GM18499 (cell line): ENCODE results near the gene HSH2D.

ENCODE experiments used
- ATAC-seq: cut with Tn5 transposase; IDR thresholded peaks from one replicate; pipeline ENCODE4 v1.9.1; 2021; ENCODE audit warnings: moderate number of reproducible peaks; ENCODE audit not compliant: insufficient read depth, unreplicated experiment

HSH2D gene

DNA sequence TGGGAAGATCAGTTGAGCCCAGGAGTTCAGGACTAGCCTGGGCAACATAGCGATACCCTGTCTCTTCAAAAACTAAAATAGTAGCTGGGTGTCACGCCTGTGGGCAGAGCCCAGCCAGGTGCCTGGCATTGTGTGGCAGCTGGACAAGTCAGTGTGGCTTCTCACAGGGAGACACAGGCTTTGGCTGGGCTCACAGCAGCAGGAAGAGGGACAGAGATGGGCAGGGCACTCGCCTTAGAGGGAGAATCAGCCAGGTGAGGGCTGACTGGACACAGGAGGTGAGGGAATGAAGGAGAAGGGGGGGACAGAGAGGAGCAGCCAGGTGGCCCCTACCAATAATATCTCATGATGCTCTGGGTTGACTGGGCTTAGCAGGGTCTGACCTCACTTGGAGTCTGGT lies 45.0 kb downstream of the HSH2D start:
- no peak for ATAC-seq

DNA sequence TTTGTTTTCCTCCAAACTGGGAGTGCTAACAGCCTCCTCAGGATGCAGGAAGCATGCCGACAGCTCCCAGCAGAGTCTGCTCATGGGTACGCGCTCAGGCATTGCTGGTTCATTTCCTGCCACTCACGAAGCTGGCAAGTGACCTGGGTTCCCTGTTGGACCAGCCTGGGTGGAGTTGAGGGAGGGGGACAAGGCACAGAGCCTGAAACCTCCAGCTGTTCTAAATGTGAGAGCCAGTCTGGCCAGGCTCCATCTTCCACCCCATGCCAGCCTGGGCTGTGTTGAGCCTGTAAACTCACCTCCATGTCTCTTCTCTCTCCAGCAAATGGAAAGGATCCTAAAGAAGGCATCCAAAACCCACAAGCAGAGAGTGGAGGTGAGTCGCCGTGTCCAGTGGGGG lies 46.7 kb downstream of the HSH2D start:
- ATAC-seq, result no peak

DNA sequence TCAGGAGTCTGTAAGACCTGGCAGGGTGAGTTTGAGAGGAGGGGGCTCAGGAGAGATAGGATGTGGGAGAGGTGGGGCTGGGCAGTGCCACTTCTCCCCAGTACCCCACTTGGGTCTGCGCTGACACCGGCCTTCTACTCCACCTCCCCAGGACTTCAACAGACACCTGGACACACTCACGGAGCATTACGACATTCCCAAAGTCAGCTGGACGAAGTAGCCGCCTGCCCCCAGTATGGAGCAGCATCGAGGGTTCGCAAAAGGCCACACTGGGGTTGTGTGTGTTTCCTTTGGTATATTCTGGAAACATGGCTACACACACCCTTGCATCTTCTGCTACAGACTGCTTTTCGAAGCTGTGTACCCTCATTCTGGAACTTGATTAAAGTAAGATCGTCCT lies 47.3 kb downstream of the HSH2D start:
- ATAC-seq, result no peak

DNA sequence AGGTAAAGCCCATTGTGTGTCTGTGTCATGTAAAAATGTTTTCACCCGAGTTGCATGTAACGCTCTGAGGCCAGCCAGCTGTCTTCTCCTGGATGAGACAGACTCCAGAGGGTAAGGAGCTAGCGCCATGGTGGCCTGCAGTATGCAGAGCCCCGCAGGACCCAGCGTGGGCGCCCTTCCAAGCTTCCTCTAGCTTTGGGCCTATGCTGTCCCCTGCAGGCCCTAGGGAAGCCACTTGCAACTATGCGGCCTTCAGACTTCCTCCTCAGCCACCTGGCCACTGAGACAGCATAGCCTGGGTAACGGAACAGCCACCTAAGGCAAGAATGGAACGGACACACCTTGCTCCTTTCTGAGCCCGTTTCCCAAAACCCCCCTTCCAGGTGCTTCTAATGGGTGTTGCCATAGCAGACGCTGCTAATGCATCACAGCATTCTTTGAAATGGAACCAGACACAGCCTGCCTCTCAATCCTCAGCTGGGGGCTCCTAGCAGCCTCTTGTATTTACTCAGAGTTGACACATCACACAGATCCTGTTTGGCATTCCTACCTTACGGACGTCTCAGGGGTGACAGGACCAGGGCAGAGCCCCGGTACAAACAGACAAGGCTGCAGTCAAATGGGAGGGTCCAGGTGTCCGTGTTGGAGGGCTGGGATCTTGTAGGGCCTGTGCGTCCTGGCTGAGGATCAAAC lies 47.9 kb downstream of the HSH2D start:
- ATAC-seq, result no peak

DNA sequence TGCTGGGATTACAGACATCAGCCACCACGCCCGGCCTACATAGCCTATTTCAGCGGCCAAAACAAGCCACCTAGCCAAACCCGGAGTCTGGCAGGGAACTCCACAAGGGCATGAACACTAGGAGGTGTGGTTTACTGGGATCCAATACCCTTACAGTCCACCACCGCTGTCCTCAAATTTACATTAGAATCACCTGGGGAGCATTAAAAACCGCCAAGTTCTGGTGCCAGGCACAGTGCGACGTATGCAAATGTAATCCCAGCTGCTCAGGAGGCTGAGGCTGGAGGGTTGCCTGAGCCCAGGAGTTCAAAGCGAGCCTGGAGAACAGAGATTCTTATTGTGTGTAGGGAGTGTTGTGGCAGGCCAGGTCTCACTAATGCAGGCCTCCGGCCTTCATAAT lies 50.0 kb downstream of the HSH2D start:
- no peak for ATAC-seq

- peak; percentile 7 for ATAC-seq
Observed at GRCh38 chr19:16197188-16197621, 53.7 kb downstream of the HSH2D start.

GRCh38 chr19:16197622-16198369 lies 54.3 kb downstream of the HSH2D start, which contains the start of gene AP1M1:
Gene AP1M1, plus strand, starts transcription at chr19:16197911. Its CDS starts 116 bp downstream, at chr19:16198027.
- peak; percentile 84 for ATAC-seq

DNA sequence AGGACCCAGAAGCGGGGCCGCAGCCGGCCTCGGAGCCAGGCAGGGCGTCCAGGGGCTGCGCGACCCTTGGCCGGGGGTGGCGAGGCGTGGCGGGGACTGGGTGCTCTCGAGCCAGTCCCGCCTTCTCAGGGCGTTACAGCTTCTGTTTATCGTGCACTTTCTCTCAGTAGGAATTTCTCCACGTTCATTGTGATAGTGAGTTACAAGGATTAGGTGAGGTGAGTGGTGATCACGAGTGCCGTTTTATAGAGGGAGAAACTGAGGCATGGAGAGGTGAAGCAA lies 54.8 kb downstream of the HSH2D start:
- no peak for ATAC-seq

DNA sequence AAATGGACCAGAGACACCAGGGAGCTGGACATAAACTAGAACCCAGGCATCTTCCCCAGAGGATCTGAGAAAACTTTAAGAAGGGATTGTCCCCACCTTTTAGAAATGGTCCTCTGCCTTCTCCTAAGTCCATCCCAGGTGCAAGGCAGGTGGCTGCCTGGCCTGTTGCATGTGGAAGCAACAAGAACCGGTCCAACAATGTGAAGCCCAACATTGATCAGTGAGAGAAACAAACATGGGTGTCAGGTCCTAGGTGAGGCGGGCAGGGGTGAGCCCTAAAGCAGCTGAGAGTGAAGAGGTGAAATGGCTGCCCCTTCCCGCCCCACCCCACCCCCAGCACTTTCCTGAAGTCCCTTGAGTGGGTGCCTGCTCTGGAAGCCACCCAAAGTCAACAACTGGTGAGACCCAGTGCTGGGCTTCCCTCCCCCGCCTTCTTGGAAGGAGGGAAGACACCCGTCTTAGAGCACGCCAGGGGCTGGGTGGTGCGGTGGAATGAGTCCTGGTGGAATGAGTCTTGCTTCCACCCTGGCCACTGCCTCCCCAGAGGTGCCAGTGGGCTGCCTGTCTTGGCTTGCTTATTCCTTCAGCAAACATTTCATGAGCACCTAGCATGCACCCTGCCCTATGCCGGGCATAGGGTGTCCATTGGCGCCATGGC lies 55.9 kb downstream of the HSH2D start:
- no peak for ATAC-seq

GRCh38 chr19:16200038-16201010 lies 56.8 kb downstream of the HSH2D start:
- no peak for ATAC-seq

GRCh38 chr19:16201011-16201391 lies 57.5 kb downstream of the HSH2D start:
- ATAC-seq, result no peak

DNA sequence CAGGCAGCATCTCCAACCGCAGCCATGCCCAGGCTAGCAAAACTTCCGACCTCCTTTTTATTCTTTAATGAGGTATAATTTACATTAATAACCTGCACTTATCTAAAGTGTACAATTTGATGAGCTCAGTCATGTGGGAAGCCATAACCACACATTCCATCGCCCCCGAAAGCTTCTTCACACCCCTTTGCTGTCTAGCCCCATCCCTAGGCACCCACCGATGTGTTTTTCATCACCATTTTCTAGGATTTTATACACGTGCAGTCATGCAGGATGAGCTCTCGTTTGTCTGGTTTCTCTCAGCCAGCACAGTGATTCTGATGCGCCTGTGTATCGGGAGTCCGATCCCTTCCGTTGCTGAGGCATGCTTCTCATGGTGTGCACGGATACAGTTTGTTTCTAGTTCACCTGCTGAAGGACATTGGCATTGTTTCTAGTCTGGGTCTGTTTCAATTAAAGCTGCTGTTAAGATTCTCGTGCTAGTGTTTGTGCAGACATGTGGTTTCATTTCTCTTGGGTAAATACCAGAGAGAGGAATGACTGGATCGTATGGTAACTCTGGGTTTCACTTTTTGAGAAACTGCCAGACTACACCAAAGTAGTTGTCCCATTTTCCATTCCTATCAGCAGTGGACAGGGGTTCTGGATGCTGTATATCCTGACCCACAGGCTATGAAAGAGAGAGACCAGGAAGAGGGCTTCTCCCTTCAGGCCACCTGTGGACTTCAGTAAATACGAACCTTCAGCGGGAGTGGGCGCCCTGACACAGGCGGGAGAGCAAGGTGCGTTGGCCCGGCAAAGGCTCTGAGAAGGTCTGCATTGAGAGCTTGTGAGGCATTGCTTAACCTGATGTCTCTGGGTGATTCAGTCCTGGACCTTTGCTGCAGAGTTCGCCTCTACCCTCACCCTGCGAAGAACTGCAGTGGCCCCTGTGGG lies 59.1 kb downstream of the HSH2D start:
- no peak for ATAC-seq

- ATAC-seq, result no peak
Observed at GRCh38 chr19:16203256-16204004, 59.9 kb downstream of the HSH2D start.

DNA sequence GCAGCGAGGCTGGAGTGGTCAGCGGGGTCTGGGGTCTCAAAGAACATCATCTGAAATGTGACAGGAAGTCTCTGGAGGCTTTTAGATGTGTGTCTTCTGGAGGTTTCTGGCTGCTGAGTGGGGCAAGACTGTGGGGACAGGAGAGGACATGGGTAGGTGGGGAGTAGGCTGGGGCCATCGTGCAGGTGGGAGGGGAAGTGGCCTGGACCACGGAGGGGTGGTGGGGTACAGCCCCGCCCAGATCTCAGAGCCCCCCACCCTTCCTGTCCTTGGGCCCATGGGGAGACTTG lies 60.5 kb downstream of the HSH2D start:
- ATAC-seq, result no peak

- no peak for ATAC-seq
Observed at GRCh38 chr19:16205205-16206045, 61.9 kb downstream of the HSH2D start.

DNA sequence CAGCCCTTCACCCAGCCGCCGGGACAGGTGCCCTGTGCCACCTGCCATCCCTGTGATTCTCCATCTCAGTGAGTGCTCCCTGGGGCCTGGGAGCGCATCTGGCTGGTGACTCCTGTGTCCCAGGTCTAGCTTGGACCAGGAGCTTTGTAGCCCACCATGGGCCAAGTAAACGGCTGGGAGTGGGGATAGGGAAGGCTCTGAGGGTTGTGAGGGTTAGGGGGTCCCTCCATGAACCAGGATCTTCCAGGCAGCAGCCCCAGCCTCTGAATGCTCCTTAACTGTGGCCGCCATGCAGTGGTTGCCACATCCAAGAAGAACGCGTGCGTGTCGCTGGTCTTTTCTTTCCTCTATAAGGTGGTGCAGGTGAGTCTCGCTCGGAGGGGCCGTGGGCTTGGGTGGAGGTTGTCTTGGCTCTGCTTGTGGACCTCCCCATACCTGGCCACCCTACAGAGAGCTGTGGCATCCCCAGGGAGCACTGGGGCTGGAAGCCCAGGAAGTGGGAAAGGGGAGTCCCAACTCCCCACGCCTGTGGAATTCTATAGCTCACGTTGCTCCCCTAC lies 62.6 kb downstream of the HSH2D start:
- no peak for ATAC-seq

- ATAC-seq, result no peak
Observed at GRCh38 chr19:16206637-16207036, 63.2 kb downstream of the HSH2D start.

DNA sequence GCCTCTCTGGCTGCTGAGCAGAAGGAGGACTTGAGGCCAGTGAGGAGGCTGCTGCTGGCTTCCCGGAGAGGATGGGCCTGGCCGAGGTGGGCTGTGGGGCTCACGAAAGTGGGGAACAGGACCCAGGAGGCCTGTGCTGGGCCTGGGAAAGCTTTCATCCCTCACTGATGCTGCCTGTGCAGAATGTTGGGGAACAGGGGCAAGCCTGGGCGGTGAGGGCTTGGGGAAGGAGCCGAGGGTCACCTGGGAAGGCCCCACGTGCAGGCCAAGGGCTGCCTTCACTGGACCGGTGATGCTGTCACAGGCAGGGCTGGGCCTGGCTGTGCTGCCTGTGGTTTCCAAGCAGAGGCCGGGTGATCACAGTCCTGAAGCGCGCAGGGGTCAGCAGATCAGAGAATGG lies 63.6 kb downstream of the HSH2D start:
- no peak for ATAC-seq
